ENCODE measurements around the gene SAP30BP.

Gene SAP30BP

GRCh38 chr17:75698659-75699058 is 31.5 kb downstream of the SAP30BP start:
- no peak for TF ChIP-seq CTCF (IDR thresholded peaks at IDR 0.05)

- no peak for TF ChIP-seq CTCF (IDR thresholded peaks at IDR 0.05)
Observed at GRCh38 chr17:75701288-75701687, 34.1 kb downstream of the SAP30BP start.

- no peak for TF ChIP-seq CTCF (IDR thresholded peaks at IDR 0.05)
Observed at GRCh38 chr17:75703191-75703590, 36.1 kb downstream of the SAP30BP start.

GRCh38 chr17:75703591-75703990 is 36.5 kb downstream of the SAP30BP start:
- no peak for TF ChIP-seq CTCF (IDR thresholded peaks at IDR 0.05)

GRCh38 chr17:75704963-75705875 is 38.1 kb downstream of the SAP30BP start:
- no peak for TF ChIP-seq CTCF (IDR thresholded peaks at IDR 0.05)

- TF ChIP-seq CTCF (IDR thresholded peaks at IDR 0.05): no peak
Observed at GRCh38 chr17:75706042-75706728, 39.0 kb downstream of the SAP30BP start.

GRCh38 chr17:75707079-75707571 is 40.0 kb downstream of the SAP30BP start:
- TF ChIP-seq CTCF (IDR thresholded peaks at IDR 0.05): no peak
